NCI-H1048 (cell line): ENCODE data around the gene SPIRE1.
"Not testable (repeated sequence)": the region's sequence is repeated elsewhere in the genome, so short reads cannot be mapped to it uniquely, and the experiment has no call there.

Source experiments
- DNase-seq: peaks from one replicate; lab custom pipeline; 2025; lab: John Stamatoyannopoulos, UW

SPIRE1 gene

DNA sequence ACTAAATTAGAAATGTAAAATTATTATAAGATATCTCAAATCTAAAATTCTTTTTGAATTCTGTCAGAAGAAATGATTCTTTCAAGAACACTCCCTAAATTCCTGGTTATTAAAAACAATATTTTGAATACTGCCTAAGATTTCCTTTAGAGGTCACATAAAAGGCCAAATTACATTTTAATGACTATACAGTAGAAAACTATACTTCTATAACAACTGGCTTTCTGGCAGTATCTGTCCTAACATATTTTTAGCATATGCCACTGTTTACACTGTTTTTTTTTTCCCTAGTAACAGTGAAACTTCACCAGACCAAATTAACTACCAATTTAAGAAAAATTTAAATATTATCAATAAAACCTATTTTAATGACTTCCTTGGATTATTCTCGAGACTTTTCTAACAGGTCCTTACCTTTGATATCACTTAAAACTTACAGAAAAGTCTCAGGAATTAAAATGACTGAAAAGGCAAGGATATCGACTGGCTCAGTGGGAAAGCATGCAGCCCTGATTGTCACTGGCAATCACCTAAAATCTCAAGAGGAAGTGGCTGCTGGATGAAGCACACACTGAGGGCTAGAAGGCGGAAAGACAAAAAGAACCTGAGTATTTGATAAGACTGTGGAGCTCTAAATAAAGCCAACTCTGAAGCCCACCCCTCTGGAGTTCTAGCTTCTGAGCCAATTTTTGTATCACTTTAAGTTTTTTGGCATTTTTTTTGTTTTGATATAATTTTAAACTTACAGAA lies 59.6 kb downstream of the SPIRE1 start:
- DNase-seq: no peak

DNA sequence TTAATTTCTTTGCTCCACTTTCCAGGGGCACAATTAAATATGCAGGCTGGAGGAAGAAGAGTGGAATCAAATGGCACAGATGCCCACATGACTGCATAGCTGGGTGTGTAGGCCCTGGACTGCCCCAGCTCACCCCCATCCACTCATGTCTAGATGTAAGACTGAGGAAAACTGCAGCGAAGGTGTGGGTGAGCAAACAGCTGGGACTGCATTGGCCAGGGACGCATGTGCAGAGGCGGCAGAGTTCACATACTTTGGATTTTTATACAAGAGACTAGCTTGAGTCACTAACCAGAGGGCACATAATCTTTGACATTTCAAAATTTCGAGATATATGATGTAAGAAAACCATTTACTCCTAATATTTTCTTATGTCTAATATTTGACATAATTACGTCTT lies 60.1 kb downstream of the SPIRE1 start:
- no peak for DNase-seq

DNA sequence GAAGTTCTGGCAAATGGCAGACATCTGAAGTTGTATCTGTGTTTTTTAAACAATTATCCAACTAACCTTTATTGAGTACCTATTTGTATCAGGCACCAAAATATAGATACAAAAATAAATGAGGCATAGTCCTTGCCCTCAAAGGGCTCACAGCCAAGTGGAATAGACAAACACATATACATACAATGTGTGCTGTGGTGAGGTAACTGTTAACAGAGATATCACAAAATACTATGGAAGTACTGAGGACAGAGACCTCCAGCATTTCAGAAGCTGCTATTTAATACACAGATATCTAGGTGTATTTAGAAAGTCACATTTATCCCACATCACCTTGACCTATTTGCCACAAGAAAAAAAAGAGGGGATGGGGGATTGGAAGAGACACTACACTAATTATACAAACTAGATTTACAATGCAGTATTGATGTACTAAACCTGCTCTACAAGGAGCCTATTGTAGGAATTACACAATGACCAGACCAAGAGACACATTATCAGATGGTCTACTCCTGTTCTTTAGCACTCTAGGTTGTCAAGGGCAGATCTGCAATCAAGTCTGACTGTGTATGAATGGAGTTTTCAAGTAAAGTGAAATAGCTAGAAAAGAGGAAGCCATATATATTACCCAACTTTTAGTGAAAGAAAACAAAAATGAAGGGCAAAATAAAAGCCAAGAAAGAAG lies 62.2 kb downstream of the SPIRE1 start:
- DNase-seq: no peak

DNA sequence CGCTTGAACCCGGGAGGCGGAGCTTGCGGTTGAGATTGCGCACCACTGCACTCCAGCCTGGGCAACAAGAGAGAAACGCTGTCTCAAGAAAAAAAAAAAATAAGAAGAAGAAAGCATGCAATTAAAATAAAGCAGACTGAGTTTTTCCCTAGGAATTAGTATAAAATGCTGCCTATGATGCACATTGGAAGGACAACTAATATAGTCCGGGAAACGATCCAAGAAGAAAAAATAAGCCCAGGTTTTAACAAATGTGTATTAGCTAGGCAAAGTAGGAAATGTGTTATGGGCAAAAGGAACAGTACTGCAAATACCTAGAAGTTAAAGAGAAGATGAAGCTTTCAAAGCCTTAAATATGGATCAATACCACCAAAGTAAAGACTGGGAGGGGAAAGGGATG lies 64.0 kb downstream of the SPIRE1 start:
- no peak for DNase-seq

DNA sequence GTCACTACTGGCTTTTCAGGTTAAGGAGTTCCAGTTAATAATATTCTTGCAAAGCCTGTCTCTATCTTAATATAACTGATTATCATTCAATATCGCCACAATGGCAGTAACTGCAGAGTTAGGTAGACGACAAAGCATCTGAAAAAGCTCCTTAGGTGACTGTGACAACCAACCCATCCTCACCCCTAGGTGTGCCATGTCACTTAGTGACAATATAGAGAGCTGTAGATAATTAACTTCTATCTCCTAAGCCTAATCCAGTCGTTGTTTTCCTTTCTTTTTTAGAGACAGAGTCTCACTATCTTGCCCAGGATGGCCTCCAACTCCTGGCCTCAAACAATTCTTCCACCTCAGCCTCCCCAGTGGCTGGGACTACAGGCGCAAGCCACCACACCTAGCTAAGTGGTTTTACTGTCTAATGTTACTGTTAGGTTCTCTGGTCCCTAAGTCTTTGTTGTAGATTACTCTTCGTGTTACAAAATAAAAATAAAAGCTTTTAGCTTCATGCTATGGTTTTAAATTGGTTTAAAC lies 65.2 kb downstream of the SPIRE1 start:
- no peak for DNase-seq

DNA sequence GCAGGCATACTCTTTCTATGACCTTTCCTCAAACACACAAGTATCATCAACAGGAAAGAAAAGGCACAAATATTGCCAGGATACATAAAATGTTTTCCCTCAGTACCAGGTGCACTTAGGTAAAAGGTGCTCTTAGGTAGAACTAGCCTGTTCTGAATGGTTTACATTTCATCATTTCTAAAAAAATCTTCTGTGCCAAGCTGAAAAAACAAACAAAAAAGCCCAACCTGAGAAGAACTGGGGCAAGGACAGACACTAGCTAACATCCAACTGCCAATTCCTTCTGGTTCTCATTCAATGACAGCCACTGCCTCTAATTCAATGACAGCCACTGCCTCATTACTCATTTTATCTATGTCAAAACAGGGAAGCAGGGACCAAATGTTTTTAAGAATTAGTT lies 68.5 kb downstream of the SPIRE1 start:
- no peak for DNase-seq

DNA sequence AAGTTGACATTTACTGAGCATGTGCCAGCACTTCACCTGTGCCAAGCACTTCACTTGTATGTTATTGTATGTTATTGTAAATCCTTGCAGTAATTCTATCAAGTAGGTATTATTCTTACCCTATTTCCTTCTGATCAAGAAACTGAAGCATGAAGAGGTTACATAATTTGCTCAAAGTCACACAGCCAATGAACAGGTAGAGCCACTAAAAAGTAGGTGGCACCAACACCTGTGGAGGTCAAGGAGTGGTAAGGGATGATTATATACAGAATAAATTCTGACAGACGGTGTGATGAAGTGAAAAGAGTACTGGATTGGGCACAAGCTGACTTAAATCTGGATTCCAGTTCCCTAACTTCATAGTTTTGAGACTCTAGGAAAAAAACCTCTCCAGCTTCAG lies 71.0 kb downstream of the SPIRE1 start:
- no peak for DNase-seq

DNA sequence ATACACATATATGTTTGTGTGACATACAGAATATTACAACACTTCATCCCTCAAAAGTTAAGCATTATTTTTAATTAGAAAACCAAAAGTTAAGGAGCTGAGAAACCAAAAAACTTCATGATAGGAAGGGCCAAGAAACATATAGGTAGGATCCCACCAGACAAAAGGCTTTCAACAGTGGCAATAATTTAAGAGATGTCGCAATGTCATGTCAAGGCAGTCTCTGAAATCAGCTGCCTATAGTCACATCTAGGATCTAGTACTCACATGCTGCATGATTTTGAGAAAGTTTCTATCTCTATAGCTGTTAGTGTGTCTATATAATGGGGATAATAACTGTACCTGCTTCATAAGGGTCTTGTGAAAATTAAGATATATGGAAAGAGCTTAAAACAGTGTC lies 72.7 kb downstream of the SPIRE1 start:
- DNase-seq: no peak

DNA sequence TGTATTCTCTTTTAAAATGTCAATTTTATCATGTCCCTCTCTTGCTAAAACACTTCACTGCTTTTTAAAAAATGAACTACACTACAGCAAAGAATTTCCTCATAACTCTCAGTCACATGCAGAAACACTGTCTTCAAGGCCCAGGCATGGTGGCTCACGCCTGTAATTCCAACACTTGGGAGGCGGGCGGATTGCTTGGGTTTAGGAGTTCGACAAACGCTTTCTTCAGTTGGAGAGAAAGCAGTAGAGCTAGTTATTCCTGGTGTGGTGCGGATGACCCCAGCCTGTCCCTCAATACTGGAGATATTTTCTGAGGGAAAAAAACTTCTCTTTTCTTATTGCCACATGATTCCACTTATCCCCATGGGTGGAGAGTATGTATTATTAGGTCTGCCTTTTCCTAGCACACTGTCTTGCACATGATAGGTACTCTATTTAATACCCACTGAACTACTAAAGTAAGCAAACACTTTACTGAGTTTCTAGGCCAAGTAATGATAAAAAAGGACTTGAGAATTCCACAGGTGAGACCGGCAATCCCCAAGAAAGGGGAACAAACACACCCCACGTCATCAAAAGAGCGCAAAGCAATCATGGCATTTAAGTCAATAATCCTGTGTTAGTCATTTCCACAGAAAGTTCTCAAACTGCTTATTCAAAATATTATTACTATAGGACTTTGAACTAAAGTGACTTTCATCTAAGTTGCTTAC lies 77.1 kb downstream of the SPIRE1 start:
- no peak for DNase-seq

DNA sequence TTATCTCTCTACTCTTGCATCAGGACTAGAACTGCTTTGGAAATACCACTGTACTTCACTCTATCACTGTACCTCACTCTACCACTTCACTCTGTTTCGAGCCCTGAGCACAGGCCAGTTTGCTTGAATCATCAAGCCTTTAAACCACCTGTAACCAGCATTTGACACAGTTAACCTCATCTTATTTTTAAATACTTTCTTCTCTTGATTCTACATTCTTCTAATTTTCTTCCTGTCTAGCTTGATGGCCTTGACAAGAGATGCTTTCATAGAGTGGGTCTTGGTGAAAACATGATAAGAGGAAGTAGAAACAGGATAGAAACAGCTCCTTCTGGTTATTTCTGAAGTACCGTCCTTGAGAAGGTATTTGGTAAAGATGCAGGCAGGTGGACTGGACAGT lies 78.1 kb downstream of the SPIRE1 start:
- no peak for DNase-seq

DNA sequence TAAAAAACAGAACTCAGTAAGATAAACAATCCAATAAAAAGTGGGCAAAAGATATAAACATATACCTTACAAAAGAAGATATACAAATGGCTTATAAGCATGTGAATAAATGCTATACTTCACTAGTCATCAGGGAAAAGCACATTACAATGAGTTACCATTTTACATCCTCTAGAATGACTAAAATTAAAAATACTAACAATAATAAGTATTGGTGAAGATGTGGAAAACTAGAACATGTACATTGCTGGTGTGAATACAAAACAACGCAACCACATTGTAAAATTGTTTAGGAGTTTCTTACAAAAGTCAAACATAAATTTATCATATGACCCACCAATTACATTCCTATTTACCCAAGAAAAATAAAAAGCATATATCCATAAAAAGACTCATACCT lies 80.1 kb downstream of the SPIRE1 start:
- no peak for DNase-seq

DNA sequence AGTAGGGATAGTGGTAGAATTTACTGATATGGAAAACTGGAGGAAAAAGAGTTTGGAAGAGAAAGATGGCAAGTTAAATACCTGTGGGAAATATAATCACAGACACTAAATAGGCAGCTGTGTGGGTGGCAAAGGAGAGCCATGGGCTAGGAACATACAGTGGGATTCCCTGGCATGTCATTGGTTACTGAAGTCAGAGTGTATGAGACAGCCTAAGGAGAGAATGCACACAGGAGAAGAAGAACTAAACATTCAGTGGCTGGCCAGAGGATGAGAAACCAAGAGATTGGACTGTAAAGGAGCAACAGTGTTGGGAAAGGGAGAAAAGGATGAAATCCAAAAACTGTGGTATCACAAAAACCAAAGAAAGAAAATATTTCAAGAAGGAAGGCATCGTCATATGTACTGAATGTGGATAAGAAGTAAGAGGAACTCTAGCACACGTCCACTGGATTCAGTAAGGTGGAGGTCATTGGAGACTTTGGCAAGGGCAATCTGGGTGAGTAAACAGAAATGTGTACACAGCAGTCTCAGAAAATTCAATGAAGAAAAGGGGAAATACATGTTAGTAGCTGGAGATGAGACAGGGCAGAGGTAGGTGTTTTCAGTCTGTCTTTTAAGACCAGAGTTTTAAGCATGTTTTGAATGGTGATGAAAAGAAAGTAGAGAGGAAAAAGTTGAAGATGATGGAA lies 83.3 kb downstream of the SPIRE1 start:
- DNase-seq: no peak

DNA sequence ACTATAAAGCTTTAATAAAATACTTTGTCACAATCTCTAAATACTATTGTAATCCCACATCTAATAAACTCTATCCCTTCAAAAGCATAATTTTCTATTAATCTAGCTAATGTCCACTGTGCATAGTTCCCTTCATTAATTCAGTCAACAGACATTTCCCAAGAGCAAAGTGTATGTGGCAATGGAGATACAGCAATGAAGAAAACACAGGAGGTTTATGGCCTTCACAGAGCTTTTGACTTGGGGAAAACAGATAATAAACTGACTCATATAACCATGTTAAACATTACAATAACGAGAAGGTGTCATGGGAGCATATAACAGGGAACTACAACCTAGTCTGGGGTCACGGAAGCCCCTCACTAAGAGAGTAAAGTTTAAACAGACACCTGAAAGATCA lies 86.3 kb downstream of the SPIRE1 start:
- DNase-seq: no peak

DNA sequence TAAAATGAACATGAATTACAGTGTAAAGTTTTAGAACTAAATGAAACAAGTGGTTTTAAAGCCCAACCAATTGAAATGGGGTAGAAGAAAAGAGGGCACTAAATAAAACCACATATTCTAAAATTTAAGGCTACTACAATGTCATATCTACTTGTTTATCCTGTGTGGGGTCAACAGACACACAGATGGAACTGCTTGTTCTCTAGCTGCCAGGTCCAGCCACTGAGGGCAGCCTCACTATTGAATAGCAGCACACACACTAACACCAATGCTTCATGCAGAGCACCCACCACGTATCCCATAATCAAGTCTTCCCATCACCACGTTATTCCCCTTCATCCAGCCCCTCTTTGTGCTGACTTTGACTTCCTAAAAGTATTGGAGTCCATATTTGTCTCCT lies 88.1 kb downstream of the SPIRE1 start:
- DNase-seq: no peak

DNA sequence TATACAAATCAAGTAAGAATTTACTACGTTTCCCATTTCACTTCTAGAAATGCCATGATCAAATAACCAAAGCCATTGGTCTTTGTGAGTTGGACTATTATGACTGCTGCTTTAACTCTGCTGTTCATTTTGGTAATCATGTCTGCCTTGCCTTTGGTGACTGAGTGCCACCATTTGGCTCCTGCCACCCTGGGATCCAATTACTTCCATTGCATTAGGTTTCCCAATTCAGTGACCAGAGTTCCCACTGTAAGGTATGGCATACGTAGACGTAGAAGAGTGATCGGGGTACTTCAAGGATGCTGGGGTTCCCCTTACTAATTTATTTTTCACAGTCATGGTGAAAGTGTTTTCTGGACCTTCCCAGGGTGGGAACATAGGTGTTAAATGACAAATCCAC lies 90.1 kb downstream of the SPIRE1 start:
- no peak for DNase-seq

DNA sequence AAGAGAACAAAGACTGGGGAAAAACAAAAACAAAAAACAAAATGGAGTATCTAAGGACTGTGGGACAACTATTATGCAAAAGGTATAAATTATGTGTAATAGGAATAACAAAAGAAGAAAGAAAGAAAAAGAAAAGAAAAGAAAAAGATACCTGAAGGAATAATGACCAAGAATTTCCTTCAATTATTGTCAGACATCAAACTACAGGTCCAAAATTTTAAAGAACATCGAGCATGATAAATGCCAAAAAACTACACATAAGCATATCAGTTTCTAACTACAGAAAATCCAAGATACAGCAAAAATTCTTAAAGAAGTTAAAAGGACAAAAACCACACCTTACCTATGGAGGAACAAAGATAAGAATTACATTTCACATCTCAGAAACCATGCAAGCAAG lies 93.0 kb downstream of the SPIRE1 start:
- DNase-seq: no peak

DNA sequence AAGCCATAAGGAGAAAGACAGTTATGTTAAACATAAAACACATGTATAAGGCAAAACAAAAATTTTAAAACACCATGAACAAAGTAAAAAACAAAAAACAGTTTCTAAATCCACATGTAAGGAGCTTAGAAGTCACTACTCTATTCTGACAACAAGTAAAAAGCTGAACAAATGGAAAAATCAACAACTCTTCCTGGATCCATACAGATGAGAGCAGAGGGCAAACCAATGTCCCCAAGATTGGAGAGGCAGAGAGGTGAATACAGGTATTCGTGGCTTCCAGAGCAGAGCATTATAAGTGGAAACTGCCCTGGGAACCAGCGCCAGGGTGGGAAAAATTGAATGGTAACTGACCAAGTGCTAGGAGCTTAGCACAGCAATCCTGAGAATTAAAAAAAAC lies 93.5 kb downstream of the SPIRE1 start:
- DNase-seq: no peak

DNA sequence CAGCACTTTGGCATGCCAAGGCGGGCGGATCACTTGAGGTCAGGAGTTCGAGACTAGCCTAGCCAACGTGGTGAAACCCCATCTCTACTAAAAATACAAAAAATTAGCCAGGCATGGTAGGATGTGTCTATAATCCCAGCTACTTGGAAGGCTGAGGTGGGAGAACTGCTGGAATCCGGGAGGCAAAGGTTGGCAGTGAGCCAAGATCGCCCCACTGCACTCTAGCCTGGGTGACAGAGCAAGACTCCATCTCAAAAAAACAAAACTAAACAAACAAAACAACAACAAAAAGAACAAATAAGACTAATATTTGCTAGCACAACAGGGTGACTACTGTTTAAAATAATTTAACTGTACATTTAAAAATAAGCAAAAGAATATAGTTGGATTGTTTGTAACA lies 97.3 kb downstream of the SPIRE1 start:
- not testable (repeated sequence) for DNase-seq

DNA sequence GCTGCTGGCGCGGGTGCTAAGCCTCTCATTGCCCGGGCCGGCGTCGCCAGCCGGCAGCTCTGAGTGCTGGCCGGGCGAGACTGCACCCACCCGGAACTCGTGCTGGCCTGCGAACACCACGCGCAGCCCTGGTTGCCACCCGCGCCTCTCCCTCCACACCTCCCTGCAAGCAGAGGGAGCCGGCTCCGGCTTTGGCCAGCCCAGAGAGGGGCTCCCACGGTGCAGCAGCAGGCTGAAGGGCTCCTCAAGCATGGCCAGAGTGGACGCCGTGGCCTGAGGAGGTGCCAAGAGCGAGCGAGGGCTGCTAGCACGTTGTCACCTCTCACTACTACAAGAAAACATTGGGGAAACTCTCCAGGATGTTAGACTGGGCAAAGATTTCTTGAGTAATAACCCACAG lies 98.6 kb downstream of the SPIRE1 start:
- no peak for DNase-seq

DNA sequence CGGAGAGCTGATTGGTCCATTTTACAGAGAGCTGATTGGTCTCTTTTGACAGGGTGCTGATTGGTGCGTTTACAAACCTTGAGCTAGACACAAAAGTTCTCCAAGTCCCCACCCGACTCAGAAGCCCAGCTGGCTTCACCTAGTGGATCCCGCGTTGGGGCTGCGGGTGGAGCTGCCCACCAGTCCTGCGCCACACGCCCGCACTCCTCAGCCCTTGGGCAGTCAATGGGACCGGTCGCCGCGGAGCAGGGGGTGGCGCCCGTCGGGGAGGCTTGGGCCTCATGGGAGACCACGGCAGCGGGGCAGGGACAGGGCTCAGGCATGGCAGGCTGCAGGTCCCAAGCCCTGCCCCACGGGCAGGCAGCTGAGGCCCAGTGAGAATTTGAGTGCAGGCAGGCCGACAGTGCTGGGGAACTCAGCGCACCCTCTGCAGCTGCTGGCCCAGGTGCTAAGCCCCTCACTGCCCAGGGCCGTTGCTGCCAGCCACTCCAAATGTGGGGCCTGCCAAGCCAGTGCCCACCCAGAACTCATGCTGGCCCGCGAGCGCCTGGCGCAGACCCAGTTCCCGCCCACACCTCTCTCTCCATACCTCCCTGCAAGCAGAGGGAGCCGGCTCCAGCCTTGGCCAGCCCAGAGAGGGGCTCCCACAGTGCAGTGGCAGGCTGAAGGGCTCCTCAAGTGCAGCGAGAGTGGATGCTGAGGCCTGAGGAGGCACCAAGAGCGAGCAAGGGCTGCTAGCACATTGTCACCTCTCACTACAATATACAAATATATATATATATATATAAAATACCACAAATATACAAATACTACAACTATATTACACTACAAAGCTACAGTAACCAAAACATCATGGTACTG lies 100.7 kb downstream of the SPIRE1 start:
- no peak for DNase-seq

DNA sequence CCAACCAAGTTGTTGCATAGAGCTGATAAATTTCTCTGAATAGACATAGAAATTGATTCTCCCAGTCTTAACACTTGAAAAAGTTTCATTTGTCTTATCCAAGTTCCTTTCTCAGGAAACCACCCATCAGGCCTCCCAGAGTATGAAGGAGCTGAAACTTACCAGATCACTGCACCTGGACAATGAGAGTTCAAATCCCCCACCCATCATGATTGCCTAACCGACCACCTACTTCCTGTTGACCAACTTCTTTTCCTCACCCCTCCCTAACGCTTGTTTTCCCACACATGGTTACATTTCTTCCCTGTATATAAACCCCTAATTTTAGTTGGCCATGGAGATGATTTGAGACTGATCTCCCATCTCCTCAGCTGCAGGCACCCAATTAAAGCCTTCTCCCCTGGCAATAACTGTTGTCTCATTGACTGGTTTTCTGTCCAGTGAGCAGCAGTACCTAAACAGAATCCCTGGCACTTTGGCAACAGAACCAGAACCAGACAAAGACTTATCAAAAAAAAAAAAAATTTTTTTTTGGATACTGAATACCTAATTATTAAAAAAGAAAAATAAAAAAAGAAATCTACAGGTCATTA lies 103.0 kb downstream of the SPIRE1 start:
- DNase-seq: no peak
